Stimulated activated naive CD4-positive, alpha-beta T cell (primary cell): ENCODE data around the gene CCDC192.

Experiments
- DNase-seq, 6 experiments: peaks; one replicate each; lab custom pipeline; 2025; lab: John Stamatoyannopoulos, UW

Gene CCDC192

GRCh38 chr5:127922603-127923002, 219.4 kb downstream of the CCDC192 start:
- no peak for DNase-seq

GRCh38 chr5:127923804-127924570, 220.8 kb downstream of the CCDC192 start:
- no peak for DNase-seq

- DNase-seq, result no peak
Observed at GRCh38 chr5:127924606-127925005, 221.4 kb downstream of the CCDC192 start.

GRCh38 chr5:127925916-127926315, 222.7 kb downstream of the CCDC192 start:
- no peak for DNase-seq

GRCh38 chr5:127926974-127927373, 223.8 kb downstream of the CCDC192 start:
- no peak for DNase-seq

- DNase-seq, result no peak
Observed at GRCh38 chr5:127928053-127928452, 224.9 kb downstream of the CCDC192 start.

- no peak for DNase-seq
Observed at GRCh38 chr5:127930311-127930710, 227.1 kb downstream of the CCDC192 start.

GRCh38 chr5:127931396-127931795, 228.2 kb downstream of the CCDC192 start:
- DNase-seq, result no peak

GRCh38 chr5:127933348-127933747, 230.2 kb downstream of the CCDC192 start:
- no peak for DNase-seq

GRCh38 chr5:127934791-127935256, 231.6 kb downstream of the CCDC192 start:
- DNase-seq, result no peak

- DNase-seq, result no peak
Observed at GRCh38 chr5:127935398-127935797, 232.2 kb downstream of the CCDC192 start.

- DNase-seq, result no peak
Observed at GRCh38 chr5:127936439-127936972, 233.3 kb downstream of the CCDC192 start.

GRCh38 chr5:127938746-127939145, 235.6 kb downstream of the CCDC192 start:
- no peak for DNase-seq

- no peak for DNase-seq
Observed at GRCh38 chr5:127940854-127941253, 237.7 kb downstream of the CCDC192 start.

GRCh38 chr5:127941646-127942045, 238.5 kb downstream of the CCDC192 start:
- DNase-seq, result no peak

GRCh38 chr5:127942246-127943060, 239.3 kb downstream of the CCDC192 start:
- DNase-seq, result no peak

GRCh38 chr5:127943061-127943371, 239.8 kb downstream of the CCDC192 start:
- DNase-seq, result no peak

- DNase-seq, result no peak
Observed at GRCh38 chr5:127944125-127944524, 240.9 kb downstream of the CCDC192 start.

GRCh38 chr5:127947941-127948340, 244.8 kb downstream of the CCDC192 start:
- no peak for DNase-seq

GRCh38 chr5:127950707-127951391, 247.7 kb downstream of the CCDC192 start:
- DNase-seq, result no peak

GRCh38 chr5:127951791-127952190, 248.6 kb downstream of the CCDC192 start:
- no peak for DNase-seq

- DNase-seq, result no peak
Observed at GRCh38 chr5:127957183-127957582, 254.0 kb downstream of the CCDC192 start.
